ENCODE results near the gene RBM20.
"Not testable (repeated sequence)": the region's sequence is repeated elsewhere in the genome, so short reads cannot be mapped to it uniquely, and the experiment has no call there.

The RBM20 gene

DNA sequence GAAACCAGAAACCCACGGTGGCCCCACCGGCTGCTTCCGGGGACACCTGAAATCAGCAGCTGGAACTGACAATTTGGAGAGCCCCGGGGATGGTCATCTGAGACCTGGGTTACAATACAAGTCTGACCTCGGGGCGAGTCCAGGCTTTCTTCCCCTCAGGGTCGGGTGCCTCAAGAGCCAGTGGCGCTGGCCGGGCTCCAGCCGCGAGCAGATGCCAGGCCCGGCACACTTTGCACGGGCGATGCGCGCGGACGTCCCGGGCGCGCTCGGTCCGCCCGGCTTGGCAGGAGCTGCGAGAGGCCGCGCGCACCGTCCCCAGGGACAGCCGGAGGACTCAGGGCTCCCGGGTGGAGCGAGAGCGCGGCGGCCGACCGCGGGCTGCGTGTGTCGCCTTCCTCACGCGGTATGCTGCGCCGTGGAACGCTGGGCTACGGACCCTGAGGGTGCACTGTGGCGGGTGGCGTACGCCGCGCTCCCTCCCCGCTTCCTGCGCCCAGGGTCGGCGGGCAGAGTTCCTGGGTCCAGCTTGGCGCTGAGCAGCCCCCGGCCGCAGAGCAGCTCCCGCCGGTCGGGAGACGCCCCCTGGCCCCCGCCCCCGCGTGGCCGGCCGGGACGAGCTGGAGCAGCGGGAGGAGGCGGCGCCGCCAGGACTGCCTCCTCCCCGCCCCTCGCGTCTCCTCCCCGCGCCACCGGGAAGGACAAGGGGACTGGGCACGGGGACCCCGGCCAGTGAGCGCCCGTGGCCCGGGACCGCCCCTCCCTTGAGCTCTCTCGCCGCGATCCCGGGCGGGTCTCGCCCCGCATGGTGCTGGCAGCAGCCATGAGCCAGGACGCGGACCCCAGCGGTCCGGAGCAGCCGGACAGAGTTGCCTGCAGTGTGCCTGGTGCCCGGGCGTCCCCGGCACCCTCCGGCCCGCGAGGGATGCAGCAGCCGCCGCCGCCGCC is at the start of gene RBM20:
Gene RBM20, plus strand, starts transcription at position 684 of the 945 bp plus-strand sequence. Its CDS starts 119 bp downstream, at position 803.
- no peak for DNase-seq

DNA sequence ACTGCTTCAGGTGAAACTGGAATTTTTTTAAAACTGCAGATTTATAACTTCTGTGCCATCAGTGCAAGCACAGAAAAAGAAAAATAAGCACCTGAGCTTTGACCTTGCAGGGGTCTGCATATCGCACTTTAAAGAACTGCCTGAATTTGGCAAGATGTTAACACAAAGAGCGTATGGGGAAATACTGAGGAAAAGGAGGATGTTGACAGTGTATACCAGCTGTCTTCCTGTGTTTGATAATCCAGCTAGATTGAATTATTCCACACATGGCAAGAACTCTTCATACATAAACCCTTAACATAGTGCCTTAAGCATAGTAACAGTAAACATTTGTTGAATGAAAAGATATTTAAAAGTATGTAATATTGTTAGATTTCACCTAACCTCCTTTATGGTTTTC is 46.7 kb upstream of the RBM20 start:
- DNase-seq, result no peak

DNA sequence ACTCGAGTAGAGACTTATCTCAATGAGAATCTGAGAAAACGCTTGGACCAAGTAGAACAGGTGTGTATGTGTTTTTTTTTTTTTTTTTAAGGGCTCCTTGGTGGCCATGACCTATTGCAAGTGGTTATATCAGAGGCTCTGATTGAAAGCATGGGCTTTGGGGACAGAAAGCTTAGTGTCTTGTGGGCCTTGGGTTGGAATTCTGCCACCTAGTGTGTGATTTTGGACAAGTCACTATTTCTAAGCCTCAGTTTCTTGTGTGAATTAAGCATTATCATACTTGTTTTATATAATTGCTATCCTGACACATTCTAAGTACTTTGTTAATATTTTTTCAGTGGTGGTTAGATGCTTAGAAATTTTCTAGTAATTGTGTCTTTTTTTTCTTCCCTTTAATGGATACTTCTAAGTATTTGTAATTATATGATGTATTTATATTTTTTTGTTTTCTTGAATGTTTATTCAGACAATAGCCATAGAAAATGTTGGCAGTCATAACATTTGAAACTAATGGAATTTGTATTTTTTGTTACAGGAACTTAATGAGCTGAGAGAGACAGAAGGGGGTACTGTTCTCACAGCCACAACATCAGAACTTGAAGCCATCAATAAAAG is 43.5 kb upstream of the RBM20 start:
- no peak for DNase-seq

- DNase-seq, result no peak
Measured at GRCh38 chr10:110601581-110601980, 42.6 kb upstream of the RBM20 start.

- DNase-seq, result no peak
Measured at GRCh38 chr10:110608087-110608486, 36.0 kb upstream of the RBM20 start.

GRCh38 chr10:110609605-110610004 is 34.5 kb upstream of the RBM20 start:
- DNase-seq, result no peak

- peak; percentile 50 for DNase-seq
Measured at GRCh38 chr10:110610308-110610774, 33.8 kb upstream of the RBM20 start.

GRCh38 chr10:110610781-110611180 is 33.4 kb upstream of the RBM20 start:
- DNase-seq, result not testable (repeated sequence)

GRCh38 chr10:110612087-110612486 is 32.0 kb upstream of the RBM20 start:
- DNase-seq, result no peak

- no peak for DNase-seq
Measured at GRCh38 chr10:110612629-110613028, 31.5 kb upstream of the RBM20 start.

GRCh38 chr10:110613341-110613995 is 30.7 kb upstream of the RBM20 start:
- no peak for DNase-seq

- DNase-seq, result no peak
Measured at GRCh38 chr10:110613996-110614495, 30.1 kb upstream of the RBM20 start.

DNA sequence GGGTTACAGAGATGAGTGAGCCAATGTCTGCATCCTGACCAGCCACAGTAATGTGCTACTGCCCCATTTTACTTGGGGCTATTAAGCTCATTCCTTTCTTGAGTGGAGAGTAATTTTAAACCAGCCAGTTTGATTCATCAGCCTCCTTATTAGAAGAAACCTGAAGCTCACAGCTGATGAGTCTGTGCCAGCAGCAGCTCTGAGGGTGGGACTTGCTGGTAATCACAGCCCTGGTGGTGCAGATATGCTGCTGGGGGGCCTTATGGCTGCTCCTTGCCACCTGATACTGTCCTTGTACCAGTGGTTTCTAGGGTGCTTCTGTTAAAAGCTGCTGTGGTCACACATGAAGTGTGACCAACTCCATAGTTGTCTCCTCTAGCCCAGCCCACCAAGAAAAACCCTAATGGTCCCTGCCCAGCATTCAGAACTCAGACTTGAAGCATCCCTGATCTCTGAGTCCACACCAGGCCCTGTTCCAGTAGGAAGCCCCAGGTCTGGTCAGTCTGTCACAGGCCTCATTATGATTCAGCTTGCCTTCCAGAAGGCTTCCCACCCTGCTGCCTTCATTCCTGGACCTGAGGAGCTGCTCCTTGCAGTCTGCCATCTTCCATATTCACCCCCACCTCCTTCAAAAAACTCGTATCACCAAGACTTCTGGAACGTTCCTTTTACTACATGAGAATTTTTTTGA is 28.9 kb upstream of the RBM20 start:
- no peak for DNase-seq

DNA sequence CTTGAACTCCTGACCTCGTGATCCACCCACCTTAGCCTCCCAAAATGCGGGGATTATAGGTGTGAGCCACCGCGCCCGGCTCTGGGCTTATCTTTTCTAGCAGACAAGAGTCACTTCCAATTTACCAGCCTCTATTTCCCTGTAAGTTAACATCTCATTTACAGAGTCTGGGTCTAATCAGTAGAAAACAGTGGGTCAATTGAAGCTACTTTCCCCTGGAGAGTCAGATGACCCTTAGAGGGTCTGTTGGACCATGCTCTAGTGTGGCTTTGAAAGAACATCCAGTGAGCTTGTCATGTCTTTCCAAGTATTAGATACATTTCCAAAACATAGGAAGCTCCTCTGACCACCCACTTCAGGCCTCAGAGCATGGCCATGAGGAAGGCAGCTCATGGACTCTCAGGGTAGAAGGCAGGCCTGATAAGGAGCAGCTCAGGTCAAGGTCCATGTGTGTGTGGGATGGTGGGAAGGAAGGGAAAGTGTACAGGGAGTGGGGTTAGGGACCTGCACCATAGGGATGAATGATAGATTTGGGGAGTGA is 27.6 kb upstream of the RBM20 start:
- DNase-seq, result no peak

DNA sequence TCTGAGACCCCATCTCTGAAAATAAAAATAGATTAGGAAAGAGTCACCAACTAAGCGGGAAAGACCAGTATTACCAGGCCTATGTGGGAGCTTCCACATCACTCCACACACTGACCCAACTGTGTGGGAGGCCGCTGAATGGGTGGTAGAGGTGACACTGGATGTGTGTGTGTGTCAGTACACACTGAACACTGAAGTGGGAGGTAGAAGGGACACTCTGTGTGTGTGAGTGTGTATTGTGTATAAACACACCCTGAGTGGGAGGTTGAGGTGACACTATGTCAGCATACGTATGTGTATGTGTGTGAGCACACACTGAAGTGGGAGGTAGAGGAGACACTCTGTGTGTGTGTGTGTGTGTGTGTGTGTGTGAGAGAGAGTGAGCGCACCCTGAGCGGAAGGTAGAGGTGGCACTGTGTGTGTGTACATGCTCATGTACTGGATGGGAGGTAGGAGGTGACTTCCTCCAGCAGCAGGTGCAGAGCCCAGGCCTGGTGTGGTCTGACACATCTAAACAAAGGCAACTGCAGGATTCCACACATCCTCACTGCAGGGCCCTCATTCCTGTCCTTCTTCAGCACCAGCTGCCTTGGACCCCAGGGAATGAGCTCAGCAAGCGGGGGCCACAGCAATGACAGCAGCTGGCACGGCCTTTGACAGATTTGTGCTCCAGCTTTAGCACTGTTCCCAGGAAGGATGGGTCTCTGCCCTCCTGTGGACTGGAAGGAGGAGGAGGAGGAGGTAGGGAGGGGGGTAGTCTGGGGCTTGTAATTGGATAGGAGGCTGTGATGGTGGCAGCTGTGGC is 26.5 kb upstream of the RBM20 start:
- DNase-seq, result peak; percentile 16

DNA sequence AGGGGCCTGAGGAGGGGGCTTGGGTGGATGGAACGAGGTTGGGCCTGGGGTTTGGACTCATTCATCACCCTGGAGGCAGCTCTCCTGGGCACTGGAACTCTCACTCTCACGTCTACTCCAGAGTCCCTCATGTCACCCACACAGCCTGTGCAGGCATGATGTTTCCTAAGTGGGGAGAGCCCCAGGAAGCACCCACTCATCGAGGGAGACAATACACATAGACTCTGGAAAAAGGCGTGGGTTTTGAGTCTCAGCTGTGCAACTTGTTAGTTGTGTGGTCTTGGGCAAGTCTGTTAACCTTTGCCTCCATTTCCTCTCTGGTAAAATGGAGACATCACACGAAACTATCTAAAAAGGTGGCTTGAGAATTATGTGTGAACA is 25.9 kb upstream of the RBM20 start:
- no peak for DNase-seq

GRCh38 chr10:110619514-110620397 is 24.4 kb upstream of the RBM20 start:
- DNase-seq, result no peak

- DNase-seq, result no peak
Measured at GRCh38 chr10:110620398-110620719, 23.8 kb upstream of the RBM20 start.

- not testable (repeated sequence) for DNase-seq
Measured at GRCh38 chr10:110623316-110623715, 20.8 kb upstream of the RBM20 start.

DNA sequence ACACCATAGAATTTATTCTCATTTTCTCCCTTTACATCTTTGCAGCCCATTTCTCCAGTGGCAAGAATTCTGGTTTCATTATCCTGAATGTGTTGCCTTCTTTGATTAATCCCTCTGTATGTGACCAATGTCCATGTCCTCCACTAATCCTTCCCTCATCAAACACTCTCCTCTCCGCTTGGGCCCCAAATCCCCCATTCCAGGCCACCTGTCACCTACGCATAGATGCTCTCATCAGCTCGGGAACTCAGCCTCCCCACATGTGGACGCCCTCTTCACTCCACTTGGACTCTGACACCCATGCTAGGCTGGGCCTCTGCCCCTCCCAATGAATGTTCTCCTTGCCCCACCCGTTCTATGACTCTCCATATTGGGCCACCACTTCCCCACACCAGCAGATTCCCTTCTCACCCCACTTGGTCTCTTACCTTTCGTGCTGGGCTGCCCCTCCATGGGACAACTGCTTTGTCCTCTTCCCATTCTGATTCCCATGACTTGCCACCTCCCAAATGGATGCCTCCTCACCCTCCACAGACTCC is 18.7 kb upstream of the RBM20 start:
- no peak for DNase-seq
